ENCODE measurements around the gene ELFN1.

Gene ELFN1

GRCh38 chr7:1626769-1627168 is 43.3 kb upstream of the ELFN1 start:
- no peak overlapping the region for H3K4me3 ChIP-seq (ENCODE audit: low read depth, low read length)
- no peak for TF ChIP-seq CTCF (IDR thresholded peaks at IDR 0.05; ENCODE audit: borderline replicate concordance, insufficient read depth, low read depth, low read length)

GRCh38 chr7:1630700-1631336 is 39.3 kb upstream of the ELFN1 start:
- H3K4me3 ChIP-seq (ENCODE audit: low read depth, low read length): no peak overlapping the region
- TF ChIP-seq CTCF (IDR thresholded peaks at IDR 0.05; ENCODE audit: borderline replicate concordance, insufficient read depth, low read depth, low read length): no peak

- no peak for TF ChIP-seq CTCF (IDR thresholded peaks at IDR 0.05; ENCODE audit: borderline replicate concordance, insufficient read depth, low read depth, low read length)
These were observed 38.4 kb upstream of the ELFN1 start for GRCh38 chr7:1631678-1632077.

GRCh38 chr7:1632506-1632905 is 37.6 kb upstream of the ELFN1 start:
- no peak for TF ChIP-seq CTCF (IDR thresholded peaks at IDR 0.05; ENCODE audit: borderline replicate concordance, insufficient read depth, low read depth, low read length)
- no peak overlapping the region for H3K4me3 ChIP-seq (ENCODE audit: low read depth, low read length)

More at GRCh38 chr7:1631678-1632077, 38.4 kb upstream of the ELFN1 start:
- H3K4me3 ChIP-seq (ENCODE audit: low read depth, low read length): no peak overlapping the region

GRCh38 chr7:1632916-1633785 is 36.9 kb upstream of the ELFN1 start:
- no peak for TF ChIP-seq CTCF (IDR thresholded peaks at IDR 0.05; ENCODE audit: borderline replicate concordance, insufficient read depth, low read depth, low read length)
- no peak overlapping the region for H3K4me3 ChIP-seq (ENCODE audit: low read depth, low read length)

- TF ChIP-seq CTCF (IDR thresholded peaks at IDR 0.05; ENCODE audit: borderline replicate concordance, insufficient read depth, low read depth, low read length): no peak
- no peak overlapping the region for H3K4me3 ChIP-seq (ENCODE audit: low read depth, low read length)
These were observed 34.7 kb upstream of the ELFN1 start for GRCh38 chr7:1635401-1635800.

GRCh38 chr7:1637155-1637554 is 32.9 kb upstream of the ELFN1 start:
- no peak overlapping the region for H3K4me3 ChIP-seq (ENCODE audit: low read depth, low read length)
- no peak for TF ChIP-seq CTCF (IDR thresholded peaks at IDR 0.05; ENCODE audit: borderline replicate concordance, insufficient read depth, low read depth, low read length)
